Thyroid gland (tissue), 4 donors: ENCODE measurements around the gene COL17A1.
A peak's percentile ranks its signal among the peaks of the same experiment; 100 is the strongest.

Source experiments
- POLR2A ChIP-seq, 2 donors: fragments of 450-650 bp; IDR thresholded peaks; one replicate each; pipeline ENCODE4 v1.6.1; 2017; ENCODE audit warnings: antibody characterized with exemption in 2 of 2, mild to moderate bottlenecking in 2 of 2, moderate library complexity in 1 of 2
- TF ChIP-seq, protein P1 (sequence below), 6 experiments: fragments of 200-600 bp in 3 of 6; fragments of 450-650 bp in 3 of 6; sonication (generic) in 3 of 6; IDR thresholded peaks; one replicate each; pipeline ENCODE4 v1.5.1; 2016 to 2019; ENCODE audit warnings: antibody characterized with exemption in 6 of 6, mild to moderate bottlenecking in 2 of 6, inconsistent platforms in 1 of 6, moderate library complexity in 1 of 6

DNA sequence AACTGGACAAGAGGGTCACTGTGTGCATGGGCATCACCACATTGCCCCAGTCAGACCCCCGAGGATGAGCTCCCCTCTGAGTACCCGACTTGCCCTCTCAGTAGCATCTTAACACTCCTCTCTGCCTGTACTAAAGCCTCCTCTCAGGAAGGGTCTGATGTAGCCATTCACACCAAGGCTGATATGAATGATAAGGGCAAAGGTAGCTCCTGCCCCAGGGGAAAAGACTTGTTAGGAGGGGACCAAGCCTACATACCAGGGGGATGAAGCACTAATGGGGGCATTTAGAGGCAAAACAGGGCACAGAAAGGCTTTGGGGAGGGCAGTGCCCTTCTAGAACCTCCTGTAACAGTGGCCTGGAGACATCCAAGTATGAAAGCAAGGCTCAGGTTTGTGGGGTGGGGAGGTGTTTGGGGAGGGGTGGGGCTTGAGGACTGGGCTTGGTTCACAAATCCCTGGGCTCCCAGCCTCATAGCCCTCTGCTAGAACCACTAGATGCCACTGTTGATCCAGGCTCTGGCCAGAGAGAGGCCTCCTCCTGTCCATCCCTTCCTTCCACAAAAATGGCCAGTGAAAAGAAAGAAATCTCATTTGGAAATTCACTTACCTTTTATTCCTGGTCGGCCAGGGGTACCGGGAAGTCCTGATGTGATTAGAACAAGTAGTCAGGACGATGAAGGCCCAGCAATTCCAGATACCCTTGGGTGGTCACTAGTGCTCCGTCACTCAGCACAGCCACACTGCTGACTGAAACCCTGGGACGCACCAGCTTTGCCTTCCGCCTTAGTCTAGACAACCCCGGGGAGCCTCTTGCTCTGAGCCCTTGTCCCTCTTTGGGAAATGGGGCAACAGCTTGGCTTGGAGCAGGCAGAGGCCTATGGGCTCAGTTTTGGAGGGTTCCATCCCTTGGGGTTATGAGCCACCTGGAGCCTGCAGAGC, 40.3 kb downstream of the COL17A1 start:
- TF ChIP-seq, protein P1, sequence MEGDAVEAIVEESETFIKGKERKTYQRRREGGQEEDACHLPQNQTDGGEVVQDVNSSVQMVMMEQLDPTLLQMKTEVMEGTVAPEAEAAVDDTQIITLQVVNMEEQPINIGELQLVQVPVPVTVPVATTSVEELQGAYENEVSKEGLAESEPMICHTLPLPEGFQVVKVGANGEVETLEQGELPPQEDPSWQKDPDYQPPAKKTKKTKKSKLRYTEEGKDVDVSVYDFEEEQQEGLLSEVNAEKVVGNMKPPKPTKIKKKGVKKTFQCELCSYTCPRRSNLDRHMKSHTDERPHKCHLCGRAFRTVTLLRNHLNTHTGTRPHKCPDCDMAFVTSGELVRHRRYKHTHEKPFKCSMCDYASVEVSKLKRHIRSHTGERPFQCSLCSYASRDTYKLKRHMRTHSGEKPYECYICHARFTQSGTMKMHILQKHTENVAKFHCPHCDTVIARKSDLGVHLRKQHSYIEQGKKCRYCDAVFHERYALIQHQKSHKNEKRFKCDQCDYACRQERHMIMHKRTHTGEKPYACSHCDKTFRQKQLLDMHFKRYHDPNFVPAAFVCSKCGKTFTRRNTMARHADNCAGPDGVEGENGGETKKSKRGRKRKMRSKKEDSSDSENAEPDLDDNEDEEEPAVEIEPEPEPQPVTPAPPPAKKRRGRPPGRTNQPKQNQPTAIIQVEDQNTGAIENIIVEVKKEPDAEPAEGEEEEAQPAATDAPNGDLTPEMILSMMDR (IDR thresholded peaks at IDR 0.05): peak; percentile 16 to 69 (median 58)
- no peak for TF ChIP-seq POLR2A (IDR thresholded peaks at IDR 0.05)
